Panc1 (cell line): Measurements from ENCODE around the gene TLE6. TPM values are rescaled to one million over a fixed set of nuclear protein-coding genes. Genes with fewer than 3 reads are reported as not detected.
"Not testable (repeated sequence)": the region's sequence is repeated elsewhere in the genome, so short reads cannot be mapped to it uniquely, and the experiment has no call there.

Experiments
- ATAC-seq: fragments of 200-7000 bp; cut with Tn5 transposase; 2 replicates; pipeline ENCODE4 v1.9.1; 2020; ENCODE audit warnings: mild to moderate bottlenecking, moderate library complexity
- BruUV-seq: library from RNA; stranded (reverse); fragments of 400-500 nt; replicated peaks from 2 replicates; lab custom pipeline; 2021; lab: Mats Ljungman, UMichigan
- CTCF ChIA-PET: fragments of 300-600 bp; sonication (Branson Sonifier 250); formaldehyde crosslinking; loops from one replicate; lab custom pipeline; 2022; ENCODE audit warnings: antibody characterized with exemption; lab: Charles Lee
- POLR2A ChIA-PET: fragments of 300-600 bp; sonication (Branson Sonifier 250); formaldehyde crosslinking; loops from one replicate; lab custom pipeline; 2022; ENCODE audit warnings: antibody characterized with exemption; lab: Charles Lee
- DNase-seq: peaks from one replicate; pipeline ENCODE4 v3.0.0-alpha.2; 2010; ENCODE audit warnings: low read depth, low spot score
- H3K27ac ChIP-seq: 2 replicates; pipeline ENCODE4 v1.5.1; 2011; ENCODE audit warnings: mild to moderate bottlenecking, low read length, inconsistent platforms
- H3K27me3 ChIP-seq: fragments of 200-500 bp; sonication (Bioruptor generic); 2 replicates; pipeline ENCODE4 v1.6.0; 2014; ENCODE audit warnings: low read length, inconsistent platforms; ENCODE audit not compliant: control insufficient read depth, insufficient read depth
- H3K36me3 ChIP-seq: fragments of 200-500 bp; sonication (Bioruptor generic); 2 replicates; pipeline ENCODE4 v1.5.1; 2014; ENCODE audit warnings: inconsistent platforms, mild to moderate bottlenecking, low read length, moderate library complexity; ENCODE audit not compliant: control insufficient read depth, insufficient read depth
- H3K4me1 ChIP-seq: 2 replicates; pipeline ENCODE4 v1.5.1; 2011; ENCODE audit warnings: inconsistent platforms, mild to moderate bottlenecking, low read length, moderate library complexity; ENCODE audit not compliant: control insufficient read depth, insufficient read depth
- H3K4me3 ChIP-seq, 2 experiments: 2 replicates each; pipeline ENCODE4 v1.5.1; 2011 to 2012; ENCODE audit warnings: low read depth in 2 of 2, low read length in 2 of 2, mild to moderate bottlenecking in 2 of 2, inconsistent platforms in 1 of 2, moderate library complexity in 1 of 2
- H3K9me3 ChIP-seq: fragments of 200-500 bp; sonication (Bioruptor generic); 2 replicates; pipeline ENCODE4 v1.5.1; 2014; ENCODE audit warnings: low read depth, mild to moderate bottlenecking, inconsistent platforms, low read length, moderate library complexity; ENCODE audit not compliant: control insufficient read depth, insufficient read depth
- CTCF ChIP-seq: fragments of 450-650 bp; IDR thresholded peaks from 2 replicates; pipeline ENCODE4 v1.5.1; 2017; ENCODE audit warnings: mild to moderate bottlenecking
- POLR2AphosphoS5 ChIP-seq: IDR thresholded peaks from 2 replicates; pipeline ENCODE4 v1.6.1; 2012; ENCODE audit warnings: mild to moderate bottlenecking, low read depth, low read length, moderate library complexity
- REST ChIP-seq, 2 experiments: IDR thresholded peaks; 2 replicates each; pipeline ENCODE4 v1.6.1; 2011 to 2012; ENCODE audit warnings: low read depth in 2 of 2, control low read depth in 1 of 2, low read length in 1 of 2, mild to moderate bottlenecking in 1 of 2, moderate library complexity in 1 of 2; ENCODE audit not compliant: insufficient read depth in 1 of 2
- SIN3A ChIP-seq: IDR thresholded peaks from 2 replicates; pipeline ENCODE4 v1.6.1; 2012; ENCODE audit warnings: low read depth, mild to moderate bottlenecking, low read length, moderate library complexity, borderline replicate concordance; ENCODE audit not compliant: insufficient read depth
- TCF7L2 ChIP-seq: IDR thresholded peaks from 2 replicates; pipeline ENCODE4 v1.6.1; 2011; ENCODE audit warnings: mild to moderate bottlenecking, low read depth, low read length, inconsistent platforms
- in situ Hi-C: cut with HindIII; loops from 2 replicates; pipeline ENCODE4 v1.10.0; 2016; ENCODE audit warnings: low sequenced_read_pairs, low pct_unique_long_range_greater_than_20kb
- intact Hi-C: fragments of 100-400 bp; cut with micrococcal nuclease; formaldehyde crosslinking; loops from one replicate; pipeline ENCODE4 v1.10.0; 2022; ENCODE audit not compliant: unreplicated experiment
- total RNA-seq: library from RNA; stranded (reverse); gene quantifications from one replicate; pipeline ENCODE4 v1.2.1, GENCODE V29; 2021; ENCODE audit not compliant: unreplicated experiment

TLE6 gene
- total RNA-seq, 1 experiment from 2014 or later: 4.0 TPM

GRCh38 chr19:2963122-2963521 is 14.2 kb upstream of the TLE6 start:
- Histone ChIP-seq H3K4me1 (no peaks in the 10 kb centered on the region), H3K9me3 (no peaks in the 10 kb centered on the region), H3K27ac (no peak overlapping the region), H3K27me3 (no peaks in the 10 kb centered on the region), H3K36me3 (no peaks in the 10 kb centered on the region), H3K4me3 (no peak overlapping the region)
- ChIA-PET POLR2A (no interaction called here), CTCF (interaction anchor here (0.6 kb wide), 1 partner anchor 62 kb away, joined by 6 read pairs; the partner anchor contains the start of gene ZNF57)
- TF ChIP-seq POLR2AphosphoS5 (no peak), CTCF (no peak), REST (IDR thresholded peaks at IDR 0.05; ENCODE audit: insufficient read depth in 1 of 2, low read depth in 2 of 2, low read length in 1 of 2) (no peak)
- ATAC-seq (no peak), DNase-seq (no peak)
- intact Hi-C loops (no loop called here), in situ Hi-C loops (no loop called here)
- no TSS peak for BruUV-seq

GRCh38 chr19:2963631-2964030 is 13.7 kb upstream of the TLE6 start:
- BruUV-seq, CTCF ChIA-PET, H3K27me3 ChIP-seq, H3K9me3 ChIP-seq, intact Hi-C loops, H3K27ac ChIP-seq, H3K4me1 ChIP-seq, H3K36me3 ChIP-seq, DNase-seq, H3K4me3 ChIP-seq, ATAC-seq, in situ Hi-C loops, POLR2A ChIA-PET: not testable (repeated sequence)

GRCh38 chr19:2964874-2965273 is 12.5 kb upstream of the TLE6 start:
- intact Hi-C loops (no loop called here), in situ Hi-C loops (no loop called here)
- H3K36me3 ChIP-seq: no peaks in the 10 kb centered on the region
- BruUV-seq: no TSS peak
- no peaks in the 10 kb centered on the region for H3K27me3 ChIP-seq
- DNase-seq (no peak), ATAC-seq (no peak)
- H3K27ac ChIP-seq: no peak overlapping the region
- ChIA-PET POLR2A (interaction anchor here (0.6 kb wide), 1 partner anchor 21 kb away, joined by 4 read pairs; no protein-coding TSS in a partner anchor), CTCF (interaction anchor here (1.1 kb wide), 1 partner anchor 139 kb away, joined by 7 read pairs; no protein-coding TSS in a partner anchor)
- H3K9me3 ChIP-seq: no peaks in the 10 kb centered on the region
- no peak overlapping the region for H3K4me3 ChIP-seq
- TF ChIP-seq SIN3A (no peak), CTCF (no peak), POLR2AphosphoS5 (no peak), TCF7L2 (no peak), REST (IDR thresholded peaks at IDR 0.05; ENCODE audit: insufficient read depth in 1 of 2, low read depth in 2 of 2, low read length in 1 of 2) (no peak)
- H3K4me1 ChIP-seq: no peaks in the 10 kb centered on the region
